Panc1 (cell line): Measurements from ENCODE around the gene ATG9A. TPM values are rescaled to one million over a fixed set of nuclear protein-coding genes. Genes with fewer than 3 reads are reported as not detected.

ENCODE experiments used
- ATAC-seq: fragments of 200-7000 bp; cut with Tn5 transposase; 2 replicates; pipeline ENCODE4 v1.9.1; 2020; ENCODE audit warnings: mild to moderate bottlenecking, moderate library complexity
- BruUV-seq: library from RNA; stranded (reverse); fragments of 400-500 nt; replicated peaks from 2 replicates; lab custom pipeline; 2021; lab: Mats Ljungman, UMichigan
- CTCF ChIA-PET: fragments of 300-600 bp; sonication (Branson Sonifier 250); formaldehyde crosslinking; loops from one replicate; lab custom pipeline; 2022; ENCODE audit warnings: antibody characterized with exemption; lab: Charles Lee
- POLR2A ChIA-PET: fragments of 300-600 bp; sonication (Branson Sonifier 250); formaldehyde crosslinking; loops from one replicate; lab custom pipeline; 2022; ENCODE audit warnings: antibody characterized with exemption; lab: Charles Lee
- DNase-seq: peaks from one replicate; pipeline ENCODE4 v3.0.0-alpha.2; 2010; ENCODE audit warnings: low read depth, low spot score
- H3K27ac ChIP-seq: 2 replicates; pipeline ENCODE4 v1.5.1; 2011; ENCODE audit warnings: mild to moderate bottlenecking, low read length, inconsistent platforms
- H3K27me3 ChIP-seq: fragments of 200-500 bp; sonication (Bioruptor generic); 2 replicates; pipeline ENCODE4 v1.6.0; 2014; ENCODE audit warnings: low read length, inconsistent platforms; ENCODE audit not compliant: control insufficient read depth, insufficient read depth
- H3K36me3 ChIP-seq: fragments of 200-500 bp; sonication (Bioruptor generic); 2 replicates; pipeline ENCODE4 v1.5.1; 2014; ENCODE audit warnings: inconsistent platforms, mild to moderate bottlenecking, low read length, moderate library complexity; ENCODE audit not compliant: control insufficient read depth, insufficient read depth
- H3K4me1 ChIP-seq: 2 replicates; pipeline ENCODE4 v1.5.1; 2011; ENCODE audit warnings: inconsistent platforms, mild to moderate bottlenecking, low read length, moderate library complexity; ENCODE audit not compliant: control insufficient read depth, insufficient read depth
- H3K4me3 ChIP-seq, 2 experiments: 2 replicates each; pipeline ENCODE4 v1.5.1; 2011 to 2012; ENCODE audit warnings: low read depth in 2 of 2, low read length in 2 of 2, mild to moderate bottlenecking in 2 of 2, inconsistent platforms in 1 of 2, moderate library complexity in 1 of 2
- H3K9me3 ChIP-seq: fragments of 200-500 bp; sonication (Bioruptor generic); 2 replicates; pipeline ENCODE4 v1.5.1; 2014; ENCODE audit warnings: low read depth, mild to moderate bottlenecking, inconsistent platforms, low read length, moderate library complexity; ENCODE audit not compliant: control insufficient read depth, insufficient read depth
- POLR2AphosphoS5 ChIP-seq: IDR thresholded peaks from 2 replicates; pipeline ENCODE4 v1.6.1; 2012; ENCODE audit warnings: mild to moderate bottlenecking, low read depth, low read length, moderate library complexity
- REST ChIP-seq, 2 experiments: IDR thresholded peaks; 2 replicates each; pipeline ENCODE4 v1.6.1; 2011 to 2012; ENCODE audit warnings: low read depth in 2 of 2, control low read depth in 1 of 2, low read length in 1 of 2, mild to moderate bottlenecking in 1 of 2, moderate library complexity in 1 of 2; ENCODE audit not compliant: insufficient read depth in 1 of 2
- SIN3A ChIP-seq: IDR thresholded peaks from 2 replicates; pipeline ENCODE4 v1.6.1; 2012; ENCODE audit warnings: low read depth, mild to moderate bottlenecking, low read length, moderate library complexity, borderline replicate concordance; ENCODE audit not compliant: insufficient read depth
- TCF7L2 ChIP-seq: IDR thresholded peaks from 2 replicates; pipeline ENCODE4 v1.6.1; 2011; ENCODE audit warnings: mild to moderate bottlenecking, low read depth, low read length, inconsistent platforms
- in situ Hi-C: cut with HindIII; loops from 2 replicates; pipeline ENCODE4 v1.10.0; 2016; ENCODE audit warnings: low sequenced_read_pairs, low pct_unique_long_range_greater_than_20kb
- intact Hi-C: fragments of 100-400 bp; cut with micrococcal nuclease; formaldehyde crosslinking; loops from one replicate; pipeline ENCODE4 v1.10.0; 2022; ENCODE audit not compliant: unreplicated experiment
- total RNA-seq: library from RNA; stranded (reverse); gene quantifications from one replicate; pipeline ENCODE4 v1.2.1, GENCODE V29; 2021; ENCODE audit not compliant: unreplicated experiment
- TF ChIP-seq, protein P1 (sequence below): fragments of 450-650 bp; IDR thresholded peaks from 2 replicates; pipeline ENCODE4 v1.5.1; 2017; ENCODE audit warnings: mild to moderate bottlenecking

Gene ATG9A
- total RNA-seq, 1 experiment from 2014 or later, result 75.1 TPM

DNA sequence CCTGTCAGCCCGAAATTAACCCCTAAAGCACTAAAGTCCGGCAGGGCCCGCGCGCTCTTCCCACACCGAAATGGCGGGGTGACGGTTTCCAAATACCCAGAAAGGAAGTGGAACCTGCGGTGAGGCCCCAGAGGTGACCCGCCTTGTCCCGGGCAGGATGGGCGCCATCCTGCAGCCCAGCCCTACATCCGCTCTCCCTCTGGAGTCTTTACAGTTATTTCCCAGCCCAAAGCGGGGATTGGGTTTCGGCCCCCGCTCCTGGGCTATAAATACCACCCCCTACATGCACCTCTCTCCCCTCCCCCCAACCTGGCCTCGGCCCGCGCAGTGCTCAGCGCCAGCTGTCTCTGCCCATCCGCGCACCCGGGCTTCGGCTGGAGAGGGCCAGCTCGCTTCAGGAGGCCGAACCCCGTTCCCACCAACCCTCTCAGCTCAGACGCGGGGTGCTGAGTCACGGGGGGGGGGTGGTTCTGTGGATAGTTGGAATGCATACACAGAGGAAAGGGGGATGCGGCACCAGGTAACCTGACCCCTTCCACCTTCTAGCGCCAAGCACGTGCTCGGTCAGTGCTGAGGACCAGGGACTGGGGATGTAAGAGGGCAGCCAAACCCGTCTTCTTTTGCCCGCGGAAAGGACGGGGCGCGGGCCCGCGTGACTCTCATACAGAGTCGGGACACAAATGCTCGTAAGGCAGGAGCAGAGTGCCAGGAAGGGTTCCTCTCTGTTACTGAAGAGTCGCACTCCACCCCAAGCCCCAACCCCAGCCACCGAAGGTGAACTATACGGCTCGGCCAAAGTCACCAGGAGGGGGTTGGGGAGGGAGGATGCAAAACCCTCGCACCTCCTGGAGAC lies 23.7 kb upstream of the ATG9A start, which contains the start of gene TUBA4B:
TUBA4B (plus strand) TSS at position 344 of the 853 bp plus-strand sequence; CDS start at position 509, 165 bp downstream.
- ATAC-seq, result peak; percentile 47
- no TSS peak for BruUV-seq
- CTCF ChIA-PET, result interaction anchor here (0.6 to 1.0 kb wide), 4 partner anchors 9 to 273 kb away, joined by 4 to 14 read pairs (median 6); no protein-coding TSS in a partner anchor
- TF ChIP-seq SIN3A (no peak), POLR2AphosphoS5 (no peak), TCF7L2 (no peak), REST (IDR thresholded peaks at IDR 0.05; ENCODE audit: insufficient read depth in 1 of 2, low read depth in 2 of 2, low read length in 1 of 2) (no peak)
- TF ChIP-seq, protein P1, sequence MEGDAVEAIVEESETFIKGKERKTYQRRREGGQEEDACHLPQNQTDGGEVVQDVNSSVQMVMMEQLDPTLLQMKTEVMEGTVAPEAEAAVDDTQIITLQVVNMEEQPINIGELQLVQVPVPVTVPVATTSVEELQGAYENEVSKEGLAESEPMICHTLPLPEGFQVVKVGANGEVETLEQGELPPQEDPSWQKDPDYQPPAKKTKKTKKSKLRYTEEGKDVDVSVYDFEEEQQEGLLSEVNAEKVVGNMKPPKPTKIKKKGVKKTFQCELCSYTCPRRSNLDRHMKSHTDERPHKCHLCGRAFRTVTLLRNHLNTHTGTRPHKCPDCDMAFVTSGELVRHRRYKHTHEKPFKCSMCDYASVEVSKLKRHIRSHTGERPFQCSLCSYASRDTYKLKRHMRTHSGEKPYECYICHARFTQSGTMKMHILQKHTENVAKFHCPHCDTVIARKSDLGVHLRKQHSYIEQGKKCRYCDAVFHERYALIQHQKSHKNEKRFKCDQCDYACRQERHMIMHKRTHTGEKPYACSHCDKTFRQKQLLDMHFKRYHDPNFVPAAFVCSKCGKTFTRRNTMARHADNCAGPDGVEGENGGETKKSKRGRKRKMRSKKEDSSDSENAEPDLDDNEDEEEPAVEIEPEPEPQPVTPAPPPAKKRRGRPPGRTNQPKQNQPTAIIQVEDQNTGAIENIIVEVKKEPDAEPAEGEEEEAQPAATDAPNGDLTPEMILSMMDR, result no peak
- no peak for DNase-seq
- intact Hi-C loops, result no loop called here
- Histone ChIP-seq H3K4me3 (peak within 1 kb of the TSS; percentile 49 to 68), H3K27me3 (peaks cover 8% of the 10 kb centered on the region), H3K4me1 (peaks cover 34% of the 10 kb centered on the region), H3K9me3 (no peaks in the 10 kb centered on the region), H3K36me3 (no peaks in the 10 kb centered on the region; the same call in 1 of the 2 replicates), H3K27ac (no peak within 1 kb of the TSS)
- in situ Hi-C loops, result no loop called here
- POLR2A ChIA-PET, result interaction anchor here (0.6 kb wide), 1 partner anchor 21 kb away, joined by 5 read pairs; no protein-coding TSS in a partner anchor

DNA sequence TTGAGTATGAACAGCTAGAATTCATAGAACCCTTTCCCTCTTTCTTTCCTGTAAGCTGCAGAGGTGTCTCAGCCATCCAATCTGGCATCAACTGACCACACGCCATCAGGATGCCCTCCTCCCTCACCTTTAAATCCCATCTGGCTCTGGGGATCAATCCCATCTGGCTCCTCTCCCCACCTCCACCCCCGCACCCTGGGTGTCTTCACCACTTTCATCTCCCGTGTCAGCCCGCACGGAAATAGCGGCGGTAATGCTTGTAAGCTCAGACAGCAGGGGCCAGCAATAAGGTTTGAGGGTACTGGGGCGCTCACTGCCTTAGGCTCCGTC lies 23.1 kb upstream of the ATG9A start:
- TF ChIP-seq POLR2AphosphoS5, result no peak
- no peak for TF ChIP-seq SIN3A
- TF ChIP-seq, protein P1, result no peak
- no peak for TF ChIP-seq REST (IDR thresholded peaks at IDR 0.05; ENCODE audit: insufficient read depth in 1 of 2, low read depth in 2 of 2, low read length in 1 of 2)
- no peak for TF ChIP-seq TCF7L2
- no peak overlapping the region for H3K27ac ChIP-seq
- BruUV-seq, result no TSS peak
- peaks cover 8% of the 10 kb centered on the region for H3K27me3 ChIP-seq
- no peak for ATAC-seq
- intact Hi-C loops, result no loop called here
- H3K4me1 ChIP-seq, result peaks cover 37% of the 10 kb centered on the region
- ChIA-PET POLR2A (interaction anchor here (0.6 kb wide), 1 partner anchor 21 kb away, joined by 5 read pairs; no protein-coding TSS in a partner anchor), CTCF (interaction anchor here (0.7 to 1.0 kb wide), 2 partner anchors 42 to 272 kb away, joined by 9 to 14 read pairs; no protein-coding TSS in a partner anchor)
- no peaks in the 10 kb centered on the region for H3K9me3 ChIP-seq
- no peaks in the 10 kb centered on the region; the same call in 1 of the 2 replicates for H3K36me3 ChIP-seq
- in situ Hi-C loops, result no loop called here
- peak overlapping the region; percentile 49 to 68; a peak in 1 of 4 replicates for H3K4me3 ChIP-seq
- no peak for DNase-seq
